Stomach (tissue), 9 donors: Measurements from ENCODE around the gene NTRK3. TPM values are rescaled to one million over a fixed set of nuclear protein-coding genes. Genes with fewer than 3 reads are reported as not detected.

ENCODE experiments used
- DNase-seq, 2 donors: peaks; one replicate each; pipeline versions ENCODE4 v3.0.0 to v3.0.0-alpha.2; 2013 to 2019
- H3K27ac ChIP-seq, 5 donors: fragments of 200-600 bp in 4 of 5; sonication (generic) in 4 of 5; one replicate each; pipeline ENCODE4 v1.5.1; 2013 to 2019; ENCODE audit warnings: mild to moderate bottlenecking in 1 of 5, moderate library complexity in 1 of 5
- H3K27me3 ChIP-seq, 3 donors: fragments of 200-600 bp; sonication (generic); one replicate each; pipeline ENCODE4 v1.5.1; 2017 to 2019; ENCODE audit warnings: mixed run types in 1 of 3
- H3K36me3 ChIP-seq, 4 donors: fragments of 200-600 bp; sonication (generic); 1 replicate in 3 of 4; 2 replicates in 1 of 4; pipeline ENCODE4 v1.5.1; 2016 to 2019
- H3K4me1 ChIP-seq, 4 donors: fragments of 200-600 bp; sonication (generic); one replicate each; pipeline ENCODE4 v1.5.1; 2016 to 2019
- H3K4me3 ChIP-seq, 4 donors: fragments of 200-600 bp; sonication (generic) in 3 of 4; one replicate each; pipeline ENCODE4 v1.5.1; 2016 to 2019; ENCODE audit warnings: mild to moderate bottlenecking in 1 of 4
- H3K9me3 ChIP-seq, 4 donors: fragments of 200-600 bp; sonication (generic); one replicate each; pipeline ENCODE4 v1.5.1; 2016 to 2019
- CTCF ChIP-seq, 7 experiments: fragments of 450-650 bp in 4 of 7; fragments of 200-600 bp in 3 of 7; sonication (generic) in 3 of 7; IDR thresholded peaks; one replicate each; pipeline ENCODE4 v1.5.1; 2016 to 2019; ENCODE audit warnings: antibody characterized with exemption in 7 of 7, control low read depth in 2 of 7, mild to moderate bottlenecking in 1 of 7
- EP300 ChIP-seq: sonication (generic); formaldehyde crosslinking; IDR thresholded peaks from one replicate; pipeline ENCODE4 v1.6.1; 2017; ENCODE audit warnings: antibody characterized with exemption
- POLR2A ChIP-seq, 4 donors: fragments of 450-650 bp; IDR thresholded peaks; one replicate each; pipeline ENCODE4 v1.6.1; 2016; ENCODE audit warnings: antibody characterized with exemption in 4 of 4, control low read depth in 2 of 4, mild to moderate bottlenecking in 1 of 4, moderate library complexity in 1 of 4
- POLR2AphosphoS5 ChIP-seq, 3 donors: sonication (generic); formaldehyde crosslinking; IDR thresholded peaks; one replicate each; pipeline ENCODE4 v1.6.1; 2016; ENCODE audit warnings: antibody characterized with exemption in 3 of 3
- WGBS, 5 donors: extraction: QIAGEN DNeasy Blood & Tissue Kit in 3 of 5; methylation state at CpG; one replicate each; pipeline versions ENCODE4 v1.1.5 to v1.1.7; 2013 to 2018; 5-methylcytosine and 5-hydroxymethylcytosine counted together
- intact Hi-C: fragments of 100-400 bp; cut with DNase I; formaldehyde crosslinking; loops from one replicate; pipeline ENCODE4 v1.15.1; 2023; ENCODE audit warnings: low total_unique reads
- polyA plus RNA-seq, 3 donors: library from polyadenylated mRNA; stranded (reverse); fragments of 200-250 nt; gene quantifications; one replicate each; pipeline ENCODE4 v1.2.3, GENCODE V29; 2013
- total RNA-seq, 5 donors: library from RNA; depleted of rRNA; stranded (reverse); fragments of >200 nt; gene quantifications; one replicate each; pipeline versions ENCODE4 v1.1.0 to v1.2.3, GENCODE V29; 2014 to 2016
- donor health status: healthy with polysubstance abuse.
- donor health status: Bipolar disorder and iron deficiency.
- donor health status: healthy.

NTRK3 gene
- total and polyA plus RNA-seq, 8 donors = under 0.01 to 18.2 (median 1.0) TPM; not detected in 1

GRCh38 chr15:88121968-88122530, 134.5 kb downstream of the NTRK3 start:
- TF ChIP-seq POLR2A (IDR thresholded peaks at IDR 0.05) (no peak), EP300 (no peak), CTCF (IDR thresholded peaks at IDR 0.05) (no peak), POLR2AphosphoS5 (IDR thresholded peaks at IDR 0.05) (no peak)
- Histone ChIP-seq H3K4me1 (peaks cover 0 to under 1% (median 0%) of the 10 kb centered on the region in 4 donors), H3K27ac (no peak overlapping the region), H3K9me3 (no peaks in the 10 kb centered on the region), H3K4me3 (no peak overlapping the region), H3K27me3 (no peaks in the 10 kb centered on the region), H3K36me3 (no peaks in the 10 kb centered on the region)
- WGBS, 5 donors = 78 to 89% (median 82%) methylated on average over 2 of the region's 2 CpGs
- intact Hi-C loops = no loop called here
- DNase-seq = no peak

GRCh38 chr15:88120026-88120425, 136.5 kb downstream of the NTRK3 start:
- WGBS, 5 donors = 73 to 87% (median 84%) methylated on average over 3 of the region's 3 CpGs
- H3K27ac ChIP-seq = no peak overlapping the region
- intact Hi-C loops = no loop called here
- H3K4me1 ChIP-seq = no peaks in the 10 kb centered on the region
- DNase-seq = no peak
- H3K27me3 ChIP-seq = no peaks in the 10 kb centered on the region
- H3K9me3 ChIP-seq = no peaks in the 10 kb centered on the region
- no peaks in the 10 kb centered on the region for H3K36me3 ChIP-seq
- no peak overlapping the region for H3K4me3 ChIP-seq
- no peak for TF ChIP-seq POLR2A (IDR thresholded peaks at IDR 0.05)
- no peak for TF ChIP-seq CTCF (IDR thresholded peaks at IDR 0.05)

- TF ChIP-seq CTCF (IDR thresholded peaks at IDR 0.05) (no peak), EP300 (no peak), POLR2A (IDR thresholded peaks at IDR 0.05) (no peak), POLR2AphosphoS5 (IDR thresholded peaks at IDR 0.05) (no peak)
- Histone ChIP-seq H3K9me3 (no peaks in the 10 kb centered on the region), H3K27ac (no peak overlapping the region), H3K36me3 (no peaks in the 10 kb centered on the region), H3K4me3 (no peak overlapping the region), H3K4me1 (no peaks in the 10 kb centered on the region), H3K27me3 (no peaks in the 10 kb centered on the region)
- intact Hi-C loops = no loop called here
- DNase-seq = no peak
- WGBS, 5 donors = 69 to 84% (median 76%) methylated on average over 7 of the region's 7 CpGs
Observed at GRCh38 chr15:88118741-88119140, 137.8 kb downstream of the NTRK3 start.

GRCh38 chr15:88118035-88118434, 138.5 kb downstream of the NTRK3 start:
- H3K36me3 ChIP-seq = no peaks in the 10 kb centered on the region
- intact Hi-C loops = no loop called here
- no peaks in the 10 kb centered on the region for H3K27me3 ChIP-seq
- no peak overlapping the region for H3K27ac ChIP-seq
- no peaks in the 10 kb centered on the region for H3K4me1 ChIP-seq
- no peak for DNase-seq
- no peak for TF ChIP-seq CTCF (IDR thresholded peaks at IDR 0.05)
- TF ChIP-seq EP300 = no peak
- no peaks in the 10 kb centered on the region for H3K9me3 ChIP-seq
- WGBS, 5 donors = 68 to 85% (median 79%) methylated on average over 6 of the region's 6 CpGs
- no peak overlapping the region for H3K4me3 ChIP-seq
